GM23338 (cell line): ENCODE measurements around the gene LIMCH1. TPM values are rescaled to one million over a fixed set of nuclear protein-coding genes. Genes with fewer than 3 reads are reported as not detected.

Source experiments
- ATAC-seq: fragments of 200-7000 bp; cut with Tn5 transposase; 3 replicates; pipeline ENCODE4 v1.9.1; 2020
- DNase-seq: peaks from one replicate; pipeline ENCODE4 v3.0.0-alpha.2; 2015; ENCODE audit warnings: low spot score
- H2AFZ ChIP-seq: fragments of 200-600 bp; sonication (generic); 2 replicates; pipeline ENCODE4 v1.8.0; 2016; ENCODE audit warnings: antibody characterized with exemption, mild to moderate bottlenecking, moderate library complexity
- H3F3A ChIP-seq: fragments of 200-600 bp; sonication (generic); replicated peaks from 2 replicates; pipeline ENCODE4 v1.8.0; 2017; ENCODE audit warnings: antibody characterized with exemption, mixed run types, low read depth
- H3K27ac ChIP-seq: fragments of 200-600 bp; sonication (generic); 2 replicates; pipeline ENCODE4 v1.6.1; 2016; ENCODE audit warnings: low read depth
- H3K27me3 ChIP-seq: fragments of 200-600 bp; sonication (generic); 2 replicates; pipeline ENCODE4 v1.8.0; 2016; ENCODE audit warnings: mild to moderate bottlenecking, mixed run types, moderate library complexity; ENCODE audit not compliant: insufficient read depth
- H3K36me3 ChIP-seq: fragments of 200-600 bp; sonication (generic); 2 replicates; pipeline ENCODE4 v1.8.0; 2016; ENCODE audit warnings: mild to moderate bottlenecking; ENCODE audit not compliant: insufficient read depth
- H3K4me1 ChIP-seq: fragments of 200-600 bp; sonication (generic); 2 replicates; pipeline ENCODE4 v1.8.0; 2016; ENCODE audit warnings: mild to moderate bottlenecking, moderate library complexity; ENCODE audit not compliant: insufficient read depth
- H3K4me2 ChIP-seq: fragments of 200-600 bp; sonication (generic); 2 replicates; pipeline ENCODE4 v1.7.1; 2017; ENCODE audit warnings: mixed run types
- H3K4me3 ChIP-seq: fragments of 200-600 bp; sonication (generic); 2 replicates; pipeline ENCODE4 v1.6.1; 2016; ENCODE audit warnings: mixed run types
- H3K79me2 ChIP-seq: fragments of 200-600 bp; sonication (generic); replicated peaks from 2 replicates; pipeline ENCODE4 v1.8.0; 2017; ENCODE audit warnings: mild to moderate bottlenecking; ENCODE audit not compliant: insufficient read depth
- H3K9me2 ChIP-seq: fragments of 200-600 bp; sonication (generic); 2 replicates; pipeline ENCODE4 v1.8.0; 2017; ENCODE audit not compliant: insufficient read depth
- H4K20me1 ChIP-seq: fragments of 200-600 bp; sonication (generic); replicated peaks from 2 replicates; pipeline ENCODE4 v1.8.0; 2017; ENCODE audit warnings: mild to moderate bottlenecking; ENCODE audit not compliant: insufficient read depth
- H3K27ac Mint-ChIP-seq: 2 replicates; pipeline ENCODE4 v1.8.0; 2020; ENCODE audit warnings: inconsistent platforms, mild to moderate bottlenecking, moderate library complexity, mixed read lengths
- H3K27me3 Mint-ChIP-seq: 3 replicates; pipeline ENCODE4 v1.8.0; 2022; ENCODE audit warnings: low read depth, mild to moderate bottlenecking, moderate library complexity, mixed read lengths, inconsistent platforms; ENCODE audit not compliant: insufficient read depth, poor library complexity
- H3K36me3 Mint-ChIP-seq: 3 replicates; pipeline ENCODE4 v1.8.0; 2021; ENCODE audit warnings: low read depth, mild to moderate bottlenecking, inconsistent platforms, moderate library complexity, mixed read lengths
- H3K4me1 Mint-ChIP-seq: 3 replicates; pipeline ENCODE4 v1.8.0; 2020; ENCODE audit warnings: mild to moderate bottlenecking, inconsistent platforms, mixed read lengths
- H3K4me3 Mint-ChIP-seq: 3 replicates; pipeline ENCODE4 v1.8.0; 2021; ENCODE audit warnings: moderate library complexity, mild to moderate bottlenecking, inconsistent platforms, mixed read lengths
- H3K9me3 Mint-ChIP-seq: 3 replicates; pipeline ENCODE4 v1.8.0; 2020; ENCODE audit warnings: moderate library complexity, mild to moderate bottlenecking, inconsistent platforms, mixed read lengths
- CREB1 ChIP-seq: fragments of 250-450 bp; sonication (Bioruptor Pico); IDR thresholded peaks from 2 replicates; pipeline ENCODE4 v1.5.0; 2020; ENCODE audit warnings: low read depth, mild to moderate bottlenecking, moderate library complexity
- ETS1 ChIP-seq: IDR thresholded peaks from 2 replicates; pipeline ENCODE4 v1.6.1; 2016; ENCODE audit warnings: antibody characterized with exemption
- EZH2 ChIP-seq: fragments of 200-600 bp; sonication (generic); IDR thresholded peaks from one replicate; pipeline ENCODE4 v1.8.0; 2017; ENCODE audit warnings: antibody characterized with exemption, mild to moderate bottlenecking, low read depth; ENCODE audit not compliant: unreplicated experiment
- EZH2phosphoT487 ChIP-seq: fragments of 200-600 bp; sonication (generic); IDR thresholded peaks from one replicate; pipeline ENCODE4 v1.8.1; 2018; ENCODE audit warnings: antibody characterized with exemption; ENCODE audit not compliant: unreplicated experiment
- NANOG ChIP-seq: IDR thresholded peaks from 2 replicates; pipeline ENCODE4 v1.6.1; 2016; ENCODE audit warnings: antibody characterized with exemption, borderline replicate concordance
- POLR2AphosphoS5 ChIP-seq: IDR thresholded peaks from 2 replicates; pipeline ENCODE4 v1.6.1; 2016; ENCODE audit warnings: antibody characterized with exemption, low read depth
- REST ChIP-seq: IDR thresholded peaks from one replicate; pipeline ENCODE4 v1.6.1; 2018; ENCODE audit warnings: antibody characterized with exemption; ENCODE audit not compliant: unreplicated experiment
- STAT1 ChIP-seq: IDR thresholded peaks from one replicate; pipeline ENCODE4 v1.6.1; 2016; ENCODE audit warnings: antibody characterized with exemption; ENCODE audit not compliant: unreplicated experiment
- ZNF114 ChIP-seq: fragments of 250-450 bp; sonication (Bioruptor Pico); IDR thresholded peaks from 2 replicates; pipeline ENCODE4 v1.5.0; 2020; ENCODE audit warnings: mild to moderate bottlenecking, moderate library complexity
- ZNF331 ChIP-seq: fragments of 250-450 bp; sonication (Bioruptor Pico); IDR thresholded peaks from 2 replicates; pipeline ENCODE4 v1.5.0; 2020; ENCODE audit warnings: low read depth, mild to moderate bottlenecking, moderate library complexity
- polyA plus RNA-seq: library from polyadenylated mRNA; unstranded; fragments of >200 nt; fragmentation: Nextera tagmentation; extraction: Ambion mirVana; gene quantifications from 2 replicates; pipeline ENCODE4 v1.2.1, GENCODE V29; 2016
- total RNA-seq: library from RNA; depleted of rRNA; stranded (reverse); fragments of >200 nt; shearing (Covaris generic); gene quantifications from 2 replicates; pipeline ENCODE4 v1.2.3, GENCODE V29; 2014
- TF ChIP-seq, protein P1 (sequence below), 2 experiments: fragments of 200-600 bp in 1 of 2; sonication (generic) in 1 of 2; conservative IDR thresholded peaks; 2 replicates each; pipeline versions ENCODE4 v1.5.1 to v1.6.1; 2016 to 2017; ENCODE audit warnings: antibody characterized with exemption in 2 of 2, low read depth in 2 of 2, mild to moderate bottlenecking in 2 of 2, moderate library complexity in 1 of 2
- TF ChIP-seq, protein P2 (sequence below): fragments of 250-450 bp; sonication (Bioruptor Pico); IDR thresholded peaks from 2 replicates; pipeline ENCODE4 v1.5.0; 2020; ENCODE audit warnings: mild to moderate bottlenecking, moderate library complexity

Gene LIMCH1
- total and polyA plus RNA-seq, 2 experiments from 2014 or later, result 1.5 TPM

- Histone ChIP-seq H3K9me2 (no peaks in the 10 kb centered on the region), H3K79me2 (no peaks in the 10 kb centered on the region), H3K27ac (no peak overlapping the region), H3K36me3 (no peaks in the 10 kb centered on the region), H3K4me2 (no peak overlapping the region), H3K27me3 (no peaks in the 10 kb centered on the region), H3K4me1 (peaks cover 24% of the 10 kb centered on the region), H4K20me1 (no peaks in the 10 kb centered on the region), H3K4me3 (no peak overlapping the region), H2AFZ (no peak overlapping the region), H3F3A (no peaks in the 10 kb centered on the region)
- ATAC-seq (no peak), DNase-seq (no peak)
- H3K36me3 Mint-ChIP-seq, result no peaks in the 10 kb centered on the region
- no peaks in the 10 kb centered on the region for H3K9me3 Mint-ChIP-seq
- peak overlapping the region; percentile 63; the same call in 1 of the 2 replicates for H3K27ac Mint-ChIP-seq
- TF ChIP-seq ZNF114 (CRISPR knock-in tag) (no peak), EZH2 (no peak), EZH2phosphoT487 (no peak), STAT1 (no peak), CREB1 (CRISPR knock-in tag) (no peak), POLR2AphosphoS5 (no peak), REST (no peak), ZNF331 (no peak), NANOG (no peak), ETS1 (no peak)
- TF ChIP-seq, protein P1, sequence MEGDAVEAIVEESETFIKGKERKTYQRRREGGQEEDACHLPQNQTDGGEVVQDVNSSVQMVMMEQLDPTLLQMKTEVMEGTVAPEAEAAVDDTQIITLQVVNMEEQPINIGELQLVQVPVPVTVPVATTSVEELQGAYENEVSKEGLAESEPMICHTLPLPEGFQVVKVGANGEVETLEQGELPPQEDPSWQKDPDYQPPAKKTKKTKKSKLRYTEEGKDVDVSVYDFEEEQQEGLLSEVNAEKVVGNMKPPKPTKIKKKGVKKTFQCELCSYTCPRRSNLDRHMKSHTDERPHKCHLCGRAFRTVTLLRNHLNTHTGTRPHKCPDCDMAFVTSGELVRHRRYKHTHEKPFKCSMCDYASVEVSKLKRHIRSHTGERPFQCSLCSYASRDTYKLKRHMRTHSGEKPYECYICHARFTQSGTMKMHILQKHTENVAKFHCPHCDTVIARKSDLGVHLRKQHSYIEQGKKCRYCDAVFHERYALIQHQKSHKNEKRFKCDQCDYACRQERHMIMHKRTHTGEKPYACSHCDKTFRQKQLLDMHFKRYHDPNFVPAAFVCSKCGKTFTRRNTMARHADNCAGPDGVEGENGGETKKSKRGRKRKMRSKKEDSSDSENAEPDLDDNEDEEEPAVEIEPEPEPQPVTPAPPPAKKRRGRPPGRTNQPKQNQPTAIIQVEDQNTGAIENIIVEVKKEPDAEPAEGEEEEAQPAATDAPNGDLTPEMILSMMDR (conservative IDR thresholded peaks at IDR 0.05; ENCODE audit: low read depth in 2 of 2), result no peak
- TF ChIP-seq, protein P2, sequence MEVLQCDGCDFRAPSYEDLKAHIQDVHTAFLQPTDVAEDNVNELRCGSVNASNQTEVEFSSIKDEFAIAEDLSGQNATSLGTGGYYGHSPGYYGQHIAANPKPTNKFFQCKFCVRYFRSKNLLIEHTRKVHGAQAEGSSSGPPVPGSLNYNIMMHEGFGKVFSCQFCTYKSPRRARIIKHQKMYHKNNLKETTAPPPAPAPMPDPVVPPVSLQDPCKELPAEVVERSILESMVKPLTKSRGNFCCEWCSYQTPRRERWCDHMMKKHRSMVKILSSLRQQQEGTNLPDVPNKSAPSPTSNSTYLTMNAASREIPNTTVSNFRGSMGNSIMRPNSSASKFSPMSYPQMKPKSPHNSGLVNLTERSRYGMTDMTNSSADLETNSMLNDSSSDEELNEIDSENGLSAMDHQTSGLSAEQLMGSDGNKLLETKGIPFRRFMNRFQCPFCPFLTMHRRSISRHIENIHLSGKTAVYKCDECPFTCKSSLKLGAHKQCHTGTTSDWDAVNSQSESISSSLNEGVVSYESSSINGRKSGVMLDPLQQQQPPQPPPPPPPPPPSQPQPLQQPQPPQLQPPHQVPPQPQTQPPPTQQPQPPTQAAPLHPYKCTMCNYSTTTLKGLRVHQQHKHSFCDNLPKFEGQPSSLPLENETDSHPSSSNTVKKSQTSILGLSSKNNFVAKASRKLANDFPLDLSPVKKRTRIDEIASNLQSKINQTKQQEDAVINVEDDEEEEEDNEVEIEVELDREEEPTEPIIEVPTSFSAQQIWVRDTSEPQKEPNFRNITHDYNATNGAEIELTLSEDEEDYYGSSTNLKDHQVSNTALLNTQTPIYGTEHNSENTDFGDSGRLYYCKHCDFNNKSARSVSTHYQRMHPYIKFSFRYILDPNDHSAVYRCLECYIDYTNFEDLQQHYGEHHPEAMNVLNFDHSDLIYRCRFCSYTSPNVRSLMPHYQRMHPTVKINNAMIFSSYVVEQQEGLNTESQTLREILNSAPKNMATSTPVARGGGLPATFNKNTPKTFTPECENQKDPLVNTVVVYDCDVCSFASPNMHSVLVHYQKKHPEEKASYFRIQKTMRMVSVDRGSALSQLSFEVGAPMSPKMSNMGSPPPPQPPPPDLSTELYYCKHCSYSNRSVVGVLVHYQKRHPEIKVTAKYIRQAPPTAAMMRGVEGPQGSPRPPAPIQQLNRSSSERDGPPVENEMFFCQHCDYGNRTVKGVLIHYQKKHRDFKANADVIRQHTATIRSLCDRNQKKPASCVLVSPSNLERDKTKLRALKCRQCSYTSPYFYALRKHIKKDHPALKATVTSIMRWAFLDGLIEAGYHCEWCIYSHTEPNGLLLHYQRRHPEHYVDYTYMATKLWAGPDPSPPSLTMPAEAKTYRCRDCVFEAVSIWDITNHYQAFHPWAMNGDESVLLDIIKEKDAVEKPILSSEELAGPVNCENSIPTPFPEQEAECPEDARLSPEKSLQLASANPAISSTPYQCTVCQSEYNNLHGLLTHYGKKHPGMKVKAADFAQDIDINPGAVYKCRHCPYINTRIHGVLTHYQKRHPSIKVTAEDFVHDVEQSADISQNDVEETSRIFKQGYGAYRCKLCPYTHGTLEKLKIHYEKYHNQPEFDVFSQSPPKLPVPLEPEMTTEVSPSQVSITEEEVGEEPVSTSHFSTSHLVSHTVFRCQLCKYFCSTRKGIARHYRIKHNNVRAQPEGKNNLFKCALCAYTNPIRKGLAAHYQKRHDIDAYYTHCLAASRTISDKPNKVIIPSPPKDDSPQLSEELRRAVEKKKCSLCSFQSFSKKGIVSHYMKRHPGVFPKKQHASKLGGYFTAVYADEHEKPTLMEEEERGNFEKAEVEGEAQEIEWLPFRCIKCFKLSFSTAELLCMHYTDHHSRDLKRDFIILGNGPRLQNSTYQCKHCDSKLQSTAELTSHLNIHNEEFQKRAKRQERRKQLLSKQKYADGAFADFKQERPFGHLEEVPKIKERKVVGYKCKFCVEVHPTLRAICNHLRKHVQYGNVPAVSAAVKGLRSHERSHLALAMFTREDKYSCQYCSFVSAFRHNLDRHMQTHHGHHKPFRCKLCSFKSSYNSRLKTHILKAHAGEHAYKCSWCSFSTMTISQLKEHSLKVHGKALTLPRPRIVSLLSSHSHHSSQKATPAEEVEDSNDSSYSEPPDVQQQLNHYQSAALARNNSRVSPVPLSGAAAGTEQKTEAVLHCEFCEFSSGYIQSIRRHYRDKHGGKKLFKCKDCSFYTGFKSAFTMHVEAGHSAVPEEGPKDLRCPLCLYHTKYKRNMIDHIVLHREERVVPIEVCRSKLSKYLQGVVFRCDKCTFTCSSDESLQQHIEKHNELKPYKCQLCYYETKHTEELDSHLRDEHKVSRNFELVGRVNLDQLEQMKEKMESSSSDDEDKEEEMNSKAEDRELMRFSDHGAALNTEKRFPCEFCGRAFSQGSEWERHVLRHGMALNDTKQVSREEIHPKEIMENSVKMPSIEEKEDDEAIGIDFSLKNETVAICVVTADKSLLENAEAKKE, result no peak
- no peak overlapping the region for H3K4me3 Mint-ChIP-seq
- peaks cover 6% of the 10 kb centered on the region for H3K27me3 Mint-ChIP-seq
- peaks cover 37% of the 10 kb centered on the region for H3K4me1 Mint-ChIP-seq
Measured at GRCh38 chr4:41625531-41625930, 87.6 kb downstream of the LIMCH1 start.
